Neural crest cell (in vitro differentiated cells): ENCODE results near the gene CST9. TPM values are rescaled to one million over a fixed set of nuclear protein-coding genes. Genes with fewer than 3 reads are reported as not detected.

Source experiments
- DNase-seq: peaks from one replicate; pipeline ENCODE4 v3.0.0; 2021; ENCODE audit warnings: low read depth, mixed read lengths, low spot score
- H3K27ac Mint-ChIP-seq: one replicate; pipeline ENCODE4 v1.8.0; 2021; ENCODE audit warnings: mild to moderate bottlenecking, mixed read lengths; ENCODE audit not compliant: unreplicated experiment
- H3K27me3 Mint-ChIP-seq: 2 replicates; pipeline ENCODE4 v1.8.0; 2021; ENCODE audit warnings: low read depth, mild to moderate bottlenecking, mixed read lengths
- H3K36me3 Mint-ChIP-seq: 2 replicates; pipeline ENCODE4 v1.8.0; 2021; ENCODE audit warnings: low read depth, mild to moderate bottlenecking, mixed read lengths
- H3K4me1 Mint-ChIP-seq: 2 replicates; pipeline ENCODE4 v1.8.0; 2021; ENCODE audit warnings: mixed read lengths
- H3K4me3 Mint-ChIP-seq: one replicate; pipeline ENCODE4 v1.8.0; 2021; ENCODE audit warnings: mild to moderate bottlenecking, mixed read lengths
- H3K9me3 Mint-ChIP-seq: 2 replicates; pipeline ENCODE4 v1.8.0; 2021; ENCODE audit warnings: mixed read lengths
- CTCF ChIP-seq: fragments of 200-600 bp; sonication (generic); conservative IDR thresholded peaks from 2 replicates; pipeline ENCODE4 v1.5.0; 2021; ENCODE audit warnings: antibody characterized with exemption, mild to moderate bottlenecking
- total RNA-seq: library from RNA; stranded (reverse); gene quantifications from 2 replicates; pipeline ENCODE4 v1.2.1, GENCODE V29; 2021

CST9 gene
- total RNA-seq, 1 donor from 2014 or later = not detected

- Mint-ChIP-seq H3K27ac (no peak overlapping the region), H3K27me3 (peaks cover 3% of the 10 kb centered on the region), H3K9me3 (no peaks in the 10 kb centered on the region), H3K4me1 (peaks cover 7% of the 10 kb centered on the region), H3K4me3 (peak overlapping the region; percentile 12), H3K36me3 (no peaks in the 10 kb centered on the region)
- TF ChIP-seq CTCF = no peak
- DNase-seq = no peak
Measured at GRCh38 chr20:23586735-23587525, 18.8 kb downstream of the CST9 start.

- Mint-ChIP-seq H3K36me3 (no peaks in the 10 kb centered on the region), H3K27ac (no peak overlapping the region), H3K9me3 (peaks cover 2% of the 10 kb centered on the region), H3K27me3 (peaks cover 3% of the 10 kb centered on the region), H3K4me1 (peaks cover 7% of the 10 kb centered on the region), H3K4me3 (no peak overlapping the region)
- TF ChIP-seq CTCF = no peak
- DNase-seq = no peak
Measured at GRCh38 chr20:23585808-23586734, 19.6 kb downstream of the CST9 start.

- Mint-ChIP-seq H3K4me1 (peaks cover 7% of the 10 kb centered on the region), H3K36me3 (no peaks in the 10 kb centered on the region), H3K4me3 (no peak overlapping the region), H3K9me3 (peaks cover 2% of the 10 kb centered on the region), H3K27me3 (peaks cover 3% of the 10 kb centered on the region), H3K27ac (no peak overlapping the region)
- DNase-seq = no peak
- no peak for TF ChIP-seq CTCF
Measured at GRCh38 chr20:23585449-23585807, 20.3 kb downstream of the CST9 start.

GRCh38 chr20:23584434-23585199 is 21.1 kb downstream of the CST9 start:
- Mint-ChIP-seq H3K4me1 (peaks cover 7% of the 10 kb centered on the region), H3K27me3 (peaks cover 3% of the 10 kb centered on the region)

More at GRCh38 chr20:23584434-23585199, 21.1 kb downstream of the CST9 start:
- TF ChIP-seq CTCF = no peak
- Mint-ChIP-seq H3K9me3 (peaks cover 2% of the 10 kb centered on the region), H3K27ac (no peak overlapping the region), H3K36me3 (no peaks in the 10 kb centered on the region), H3K4me3 (no peak overlapping the region)
- no peak for DNase-seq
